HEK293T (cell line): ENCODE results near the gene EML6.
A peak's percentile ranks its signal among the peaks of the same experiment; 100 is the strongest.

Experiments
- CTCF ChIA-PET: fragments of 350-600 bp; formaldehyde crosslinking; extraction: SDS; loops from one replicate; lab custom pipeline; 2021; ENCODE audit warnings: antibody characterized with exemption, inconsistent platforms; lab: Yijun Ruan, JAX
- POLR2A ChIA-PET: fragments of 350-600 bp; formaldehyde crosslinking; extraction: SDS; loops from one replicate; lab custom pipeline; 2020; ENCODE audit warnings: antibody characterized with exemption, inconsistent platforms; lab: Yijun Ruan, JAX
- DNase-seq: peaks from one replicate; pipeline ENCODE4 v3.0.0; 2012; ENCODE audit warnings: mixed read lengths; ENCODE audit errors: extremely low spot score
- ARNT ChIP-seq: fragments of 450-650 bp; IDR thresholded peaks from 2 replicates; pipeline ENCODE4 v1.6.1; 2017; ENCODE audit warnings: mild to moderate bottlenecking
- BHLHE40 ChIP-seq: fragments of 450-650 bp; IDR thresholded peaks from 2 replicates; pipeline ENCODE4 v1.6.1; 2016; ENCODE audit warnings: mild to moderate bottlenecking, moderate library complexity, borderline replicate concordance
- CTBP1 ChIP-seq: fragments of 450-650 bp; IDR thresholded peaks from 2 replicates; pipeline ENCODE4 v1.6.1; 2016; ENCODE audit warnings: borderline replicate concordance
- ELF4 ChIP-seq: fragments of 450-650 bp; IDR thresholded peaks from 2 replicates; pipeline ENCODE4 v1.6.1; 2017; ENCODE audit warnings: antibody characterized with exemption
- FOXA1 ChIP-seq: fragments of 450-650 bp; IDR thresholded peaks from 2 replicates; pipeline ENCODE4 v1.6.1; 2016; ENCODE audit warnings: mild to moderate bottlenecking
- FOXK2 ChIP-seq: fragments of 450-650 bp; IDR thresholded peaks from 2 replicates; pipeline ENCODE4 v1.6.1; 2016; ENCODE audit warnings: mild to moderate bottlenecking
- FOXM1 ChIP-seq: fragments of 450-650 bp; IDR thresholded peaks from 2 replicates; pipeline ENCODE4 v1.6.1; 2017; ENCODE audit warnings: mild to moderate bottlenecking, borderline replicate concordance
- HDGF ChIP-seq: fragments of 450-650 bp; IDR thresholded peaks from 2 replicates; pipeline ENCODE4 v1.6.1; 2017; ENCODE audit warnings: antibody characterized with exemption, borderline replicate concordance
- L3MBTL2 ChIP-seq: fragments of 450-650 bp; conservative IDR thresholded peaks from 2 replicates; pipeline ENCODE4 v1.6.1; 2016; ENCODE audit warnings: mild to moderate bottlenecking
- LEF1 ChIP-seq: fragments of 450-650 bp; IDR thresholded peaks from 2 replicates; pipeline ENCODE4 v1.6.1; 2017; ENCODE audit warnings: mild to moderate bottlenecking, borderline replicate concordance
- NFRKB ChIP-seq: fragments of 450-650 bp; IDR thresholded peaks from 2 replicates; pipeline ENCODE4 v1.6.1; 2016; ENCODE audit warnings: mild to moderate bottlenecking, moderate library complexity
- SP1 ChIP-seq: fragments of 450-650 bp; IDR thresholded peaks from 2 replicates; pipeline ENCODE4 v1.6.1; 2017
- SUZ12 ChIP-seq: fragments of 450-650 bp; IDR thresholded peaks from 2 replicates; pipeline ENCODE4 v1.6.1; 2016; ENCODE audit warnings: mild to moderate bottlenecking
- TARDBP ChIP-seq: fragments of 450-650 bp; IDR thresholded peaks from 2 replicates; pipeline ENCODE4 v1.6.1; 2016
- ZNF384 ChIP-seq: fragments of 450-650 bp; IDR thresholded peaks from 2 replicates; pipeline ENCODE4 v1.6.1; 2016
- TF ChIP-seq, protein P1 (sequence below): fragments of 450-650 bp; IDR thresholded peaks from 2 replicates; pipeline ENCODE4 v1.6.1; 2016

Gene EML6

DNA sequence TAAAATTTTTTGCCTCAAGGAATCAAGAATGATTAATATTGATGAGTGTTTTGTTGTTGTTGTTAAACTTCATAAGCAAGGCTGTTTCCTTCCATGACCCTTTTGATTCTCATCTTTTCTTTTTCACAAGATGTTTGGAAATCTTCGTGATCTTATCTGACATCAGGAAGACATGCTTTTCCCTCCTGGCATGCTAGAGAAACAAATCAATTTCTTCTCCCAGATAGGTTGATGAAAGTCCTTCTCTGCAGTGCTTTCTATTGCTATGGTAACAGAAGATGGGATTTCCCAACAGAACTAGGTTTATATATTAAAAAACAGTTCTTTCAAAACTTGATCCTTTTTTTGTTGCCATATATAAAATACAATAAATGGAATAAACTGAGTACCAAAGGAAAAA lies 85.2 kb downstream of the EML6 start:
- no peak for DNase-seq
- TF ChIP-seq HDGF (no peak), NFRKB (no peak), LEF1 (no peak), ELF4 (no peak), BHLHE40 (no peak), L3MBTL2 (no peak), TARDBP (no peak), ZNF384 (no peak), SP1 (no peak), FOXM1 (no peak), SUZ12 (no peak), ARNT (no peak)
- ChIA-PET CTCF (no interaction called here), POLR2A (no interaction called here)

DNA sequence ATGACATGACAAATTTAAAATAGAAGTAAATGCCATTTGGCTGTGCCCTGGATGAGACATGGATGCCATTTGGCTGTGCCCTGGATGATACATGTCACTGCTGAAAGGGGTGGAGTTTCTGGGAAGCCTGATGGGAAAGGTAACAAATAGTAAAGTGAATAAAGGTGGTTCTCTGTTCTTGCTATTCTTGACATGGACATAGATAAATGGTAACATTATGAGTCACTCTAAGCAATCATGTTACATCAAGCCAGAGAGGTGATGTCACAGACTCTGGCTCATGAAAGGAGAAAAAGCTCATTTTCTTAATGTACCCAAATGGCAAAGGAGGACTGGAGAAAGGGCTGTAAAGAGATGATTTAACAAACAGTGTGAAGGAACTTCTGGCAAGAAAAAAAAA lies 86.4 kb downstream of the EML6 start:
- CTCF ChIA-PET: no interaction called here
- DNase-seq: no peak

DNA sequence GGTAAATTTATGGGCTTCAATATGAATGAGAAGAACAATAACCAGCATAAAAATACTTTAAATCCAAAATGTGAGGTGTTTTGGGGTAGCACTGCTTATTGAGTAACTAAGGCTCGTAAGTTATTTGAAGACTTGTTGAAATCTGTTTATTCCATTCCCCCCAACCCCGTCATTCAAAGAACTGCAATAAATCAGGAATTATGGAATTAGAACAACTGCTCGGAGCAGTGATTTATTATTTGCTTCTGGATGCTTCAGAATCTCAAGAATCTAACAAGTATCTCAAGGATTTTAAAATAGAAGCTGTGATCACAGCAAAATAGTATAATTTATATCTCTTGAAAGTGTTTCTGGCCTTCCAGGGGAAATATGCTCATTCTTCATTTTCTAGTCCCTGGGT lies 86.8 kb downstream of the EML6 start:
- no peak for DNase-seq
- CTCF ChIA-PET: no interaction called here
- POLR2A ChIA-PET: no interaction called here
- TF ChIP-seq HDGF: no peak
- no peak for TF ChIP-seq FOXA1
- no peak for TF ChIP-seq FOXM1
- TF ChIP-seq ELF4: no peak
- no peak for TF ChIP-seq TARDBP

More for the DNA sequence above, 86.4 kb downstream of the EML6 start:
- no peak for TF ChIP-seq BHLHE40
- no peak for TF ChIP-seq SP1
- TF ChIP-seq, protein P1, sequence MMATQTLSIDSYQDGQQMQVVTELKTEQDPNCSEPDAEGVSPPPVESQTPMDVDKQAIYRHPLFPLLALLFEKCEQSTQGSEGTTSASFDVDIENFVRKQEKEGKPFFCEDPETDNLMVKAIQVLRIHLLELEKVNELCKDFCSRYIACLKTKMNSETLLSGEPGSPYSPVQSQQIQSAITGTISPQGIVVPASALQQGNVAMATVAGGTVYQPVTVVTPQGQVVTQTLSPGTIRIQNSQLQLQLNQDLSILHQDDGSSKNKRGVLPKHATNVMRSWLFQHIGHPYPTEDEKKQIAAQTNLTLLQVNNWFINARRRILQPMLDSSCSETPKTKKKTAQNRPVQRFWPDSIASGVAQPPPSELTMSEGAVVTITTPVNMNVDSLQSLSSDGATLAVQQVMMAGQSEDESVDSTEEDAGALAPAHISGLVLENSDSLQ: no peak
- TF ChIP-seq ARNT: no peak
- no peak for TF ChIP-seq LEF1
- TF ChIP-seq FOXM1: no peak
- TF ChIP-seq FOXA1: no peak
- no peak for TF ChIP-seq L3MBTL2
- TF ChIP-seq HDGF: no peak
- no peak for TF ChIP-seq SUZ12
- TF ChIP-seq ZNF384: no peak
- POLR2A ChIA-PET: no interaction called here

DNA sequence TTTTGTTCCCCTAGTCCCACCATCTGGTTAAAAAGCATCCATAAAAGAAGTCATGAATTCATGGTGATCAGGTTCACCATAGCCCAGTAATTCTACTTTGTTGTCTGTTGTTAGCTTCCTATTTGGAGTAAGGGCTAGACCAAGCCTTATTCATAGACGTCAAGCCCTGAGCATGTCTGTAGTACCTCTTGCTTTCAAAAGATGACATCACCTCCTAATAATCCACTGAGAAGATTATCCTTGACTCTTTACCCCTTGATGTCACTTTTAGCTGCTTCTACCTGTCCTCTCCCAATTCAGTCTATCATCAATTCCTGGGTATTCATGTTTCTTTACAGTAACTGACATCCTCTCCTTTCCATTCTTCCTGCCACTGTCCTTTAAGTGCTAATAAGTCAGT lies 90.1 kb downstream of the EML6 start:
- CTCF ChIA-PET: no interaction called here

DNA sequence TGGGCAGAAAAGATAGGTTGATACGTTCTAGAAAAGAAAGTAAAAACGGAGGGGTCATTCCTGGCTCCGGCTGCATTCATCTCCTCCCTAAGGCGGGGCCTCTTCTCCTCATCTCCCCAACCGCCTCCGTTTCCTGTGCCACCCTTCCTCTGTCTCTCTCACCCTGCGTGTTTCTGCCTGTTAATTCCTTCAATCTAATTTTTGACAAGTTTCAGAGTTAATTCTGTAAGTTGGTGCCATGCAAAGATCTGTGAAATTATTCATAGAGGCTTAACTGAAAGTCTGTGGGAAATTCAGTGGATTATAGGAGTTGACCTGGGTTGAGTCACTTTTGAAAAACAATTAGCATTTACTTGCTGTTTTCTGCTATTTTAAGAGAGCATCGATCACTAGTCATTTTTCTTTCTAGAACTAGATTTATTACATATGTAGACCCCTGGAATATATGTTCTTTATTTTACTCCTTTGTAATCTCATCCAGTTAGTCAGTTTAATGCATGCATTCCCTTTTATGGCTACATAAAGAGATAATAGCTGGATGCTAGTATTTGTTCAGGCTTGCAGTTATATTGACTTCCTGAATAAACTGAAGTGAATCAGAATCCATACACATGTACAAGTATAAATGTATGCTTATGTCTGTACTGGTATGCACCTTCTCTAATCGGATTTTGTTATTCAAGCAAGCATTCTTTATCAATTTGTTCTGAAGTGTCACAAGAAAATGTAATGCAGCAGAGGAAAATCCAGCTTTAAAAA lies 91.1 kb downstream of the EML6 start:
- TF ChIP-seq FOXK2 (no peak), SUZ12 (no peak)
- ChIA-PET POLR2A (no interaction called here), CTCF (no interaction called here)
- DNase-seq: no peak

More for the DNA sequence above, 90.1 kb downstream of the EML6 start:
- no peak for DNase-seq
- POLR2A ChIA-PET: no interaction called here
- TF ChIP-seq L3MBTL2 (no peak), SP1 (no peak), HDGF (no peak), ARNT (no peak), TARDBP (no peak), FOXK2 (no peak), ELF4 (no peak), BHLHE40 (no peak)
- TF ChIP-seq, protein P1: no peak

DNA sequence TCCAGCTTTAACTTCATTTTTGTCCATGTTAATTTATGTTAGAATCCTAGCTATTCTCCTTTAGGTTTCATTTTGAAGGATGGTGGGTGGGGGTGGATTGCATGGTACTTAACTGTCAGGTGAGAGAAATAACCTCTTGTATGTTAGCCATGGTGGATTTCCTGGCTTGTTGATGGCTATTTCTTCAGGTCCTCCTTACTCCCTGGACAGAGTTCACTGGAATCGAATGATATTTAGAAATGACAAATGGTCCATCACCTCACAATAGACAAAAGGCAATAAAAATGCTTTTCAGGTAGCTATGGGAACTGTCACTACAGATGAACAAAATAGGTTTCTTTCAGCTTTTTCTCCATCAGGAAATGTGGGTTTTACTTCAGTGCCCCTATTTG lies 91.7 kb downstream of the EML6 start:
- ChIA-PET CTCF (no interaction called here), POLR2A (no interaction called here)
- TF ChIP-seq ELF4 (no peak), HDGF (no peak), FOXA1 (no peak), NFRKB (no peak), LEF1 (no peak), FOXM1 (no peak), SUZ12 (no peak), CTBP1 (no peak), FOXK2 (no peak), ZNF384 (no peak), L3MBTL2 (no peak), SP1 (no peak), TARDBP (no peak), BHLHE40 (no peak), ARNT (no peak)
- TF ChIP-seq, protein P1: no peak
- DNase-seq: no peak

DNA sequence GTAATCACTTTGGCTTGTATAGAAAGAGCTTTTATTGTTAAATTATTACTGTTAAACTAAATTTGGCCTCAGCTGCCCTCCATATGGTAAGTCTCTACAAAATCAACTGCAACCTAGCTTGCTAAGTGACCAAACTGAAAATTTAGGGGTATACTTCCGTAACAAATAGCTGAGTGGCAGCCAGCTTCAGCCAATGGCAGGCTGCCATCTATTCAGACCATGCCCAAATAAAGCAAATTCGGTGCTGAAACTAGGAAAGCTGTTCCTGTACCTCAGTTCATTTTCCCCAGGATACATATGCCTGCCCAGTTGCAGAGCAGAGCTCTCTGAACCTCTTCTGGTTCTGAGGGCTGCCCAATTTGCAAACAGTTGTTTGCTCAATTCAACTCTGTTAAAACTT lies 94.8 kb downstream of the EML6 start:
- no peak for TF ChIP-seq ZNF384
- TF ChIP-seq, protein P1: peak; percentile 69
- DNase-seq: no peak
- ChIA-PET CTCF (no interaction called here), POLR2A (no interaction called here)
